NCI-H2227 (cell line): ENCODE measurements around the gene GRIK2.

Experiments
- DNase-seq: peaks from one replicate; lab custom pipeline; 2025; ENCODE audit not compliant: unreplicated experiment; lab: John Stamatoyannopoulos, UW

Gene GRIK2

DNA sequence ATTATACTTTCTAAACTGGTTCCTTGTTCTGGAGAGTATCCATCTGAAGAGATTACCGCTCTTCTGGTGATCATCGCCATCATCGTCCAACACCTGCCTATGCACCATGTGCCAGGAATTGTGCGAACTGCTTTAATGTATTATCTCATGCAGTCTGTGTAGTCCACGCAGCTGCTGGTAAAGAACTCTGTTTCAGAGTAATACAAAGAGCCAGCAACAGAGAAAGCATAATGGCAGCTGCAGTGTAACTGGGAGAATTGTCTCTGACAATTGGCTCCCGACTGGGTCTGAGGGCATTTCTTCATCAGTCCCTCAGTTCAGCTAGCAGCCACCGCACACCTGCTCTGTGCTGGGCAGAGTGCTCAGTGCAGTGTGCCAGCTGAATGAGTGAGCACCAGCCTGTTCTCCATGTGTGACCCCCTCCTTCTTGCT is 383.4 kb downstream of the GRIK2 start:
- peak; percentile 1 for DNase-seq

DNA sequence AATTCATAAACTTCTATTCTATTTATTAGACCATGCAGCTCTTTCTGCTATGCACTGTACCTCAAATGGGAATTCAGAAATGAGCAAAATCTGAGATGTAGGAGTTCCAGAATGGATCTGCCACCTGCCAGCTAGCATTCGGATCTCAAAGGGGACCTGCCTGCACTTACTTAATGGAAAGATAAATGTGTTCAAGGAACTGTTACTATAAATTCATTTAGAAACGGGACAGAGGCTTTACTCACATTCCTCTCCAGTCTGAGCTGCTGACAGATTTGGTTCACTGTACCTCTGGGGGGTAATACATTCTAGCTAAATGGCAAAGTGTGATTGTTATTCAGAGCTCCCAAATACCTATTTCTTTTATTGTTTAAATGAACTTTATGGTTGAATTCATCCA is 384.1 kb downstream of the GRIK2 start:
- DNase-seq = no peak

DNA sequence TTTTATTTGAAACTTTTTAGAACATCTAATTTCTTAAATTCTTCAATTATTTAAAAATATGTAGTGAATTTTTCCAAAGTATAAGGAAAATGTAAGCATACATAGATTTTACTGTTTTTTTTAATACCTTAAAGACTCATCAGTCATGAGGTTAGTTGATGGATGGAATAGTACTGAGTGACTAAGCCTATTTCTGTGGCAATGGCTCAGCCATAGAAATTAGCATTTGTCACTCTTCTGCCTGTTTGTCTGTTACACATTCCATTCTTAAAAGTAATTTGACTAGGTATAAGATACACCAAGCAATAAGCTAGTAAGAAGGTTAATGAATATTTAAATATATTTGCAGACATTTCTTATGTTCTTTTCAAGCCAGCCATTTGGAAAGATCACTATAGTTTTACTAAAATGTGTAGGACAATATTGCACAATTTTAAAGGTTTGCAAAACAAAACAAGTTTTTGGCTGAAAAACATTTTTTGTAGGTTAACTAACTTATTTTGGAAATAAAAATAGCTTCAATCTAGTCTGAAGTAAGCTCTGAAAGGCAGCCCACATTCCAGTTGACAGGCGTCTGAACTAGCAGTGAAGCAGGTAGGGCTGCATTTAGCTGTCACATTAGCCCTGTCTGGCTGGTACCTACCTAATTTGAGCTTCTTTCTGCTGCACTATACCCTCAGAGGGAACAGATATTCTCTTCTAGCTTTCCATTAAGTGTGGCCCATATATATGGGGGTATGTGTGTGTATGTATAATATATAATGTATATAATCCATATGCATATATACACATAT is 385.7 kb downstream of the GRIK2 start:
- no peak for DNase-seq

DNA sequence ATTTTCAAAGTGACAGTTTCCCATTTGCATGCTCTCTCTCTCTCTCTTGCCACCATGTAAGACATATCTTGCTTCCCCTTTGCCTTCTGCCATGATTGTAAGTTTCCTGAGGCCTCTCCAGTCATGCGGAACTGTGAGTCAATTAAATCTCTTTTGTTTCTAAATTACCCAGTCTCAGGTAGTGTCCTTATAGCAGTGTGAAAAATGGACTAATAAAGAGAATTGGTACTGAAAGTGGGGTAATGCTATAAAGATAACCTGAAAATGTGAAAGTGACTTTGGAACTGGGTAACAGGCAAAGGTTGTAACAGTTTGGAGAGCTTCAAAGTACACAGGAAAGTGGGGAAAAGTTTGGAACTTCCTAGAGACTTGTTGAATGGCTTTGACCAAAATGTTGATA is 389.8 kb downstream of the GRIK2 start:
- DNase-seq = no peak

DNA sequence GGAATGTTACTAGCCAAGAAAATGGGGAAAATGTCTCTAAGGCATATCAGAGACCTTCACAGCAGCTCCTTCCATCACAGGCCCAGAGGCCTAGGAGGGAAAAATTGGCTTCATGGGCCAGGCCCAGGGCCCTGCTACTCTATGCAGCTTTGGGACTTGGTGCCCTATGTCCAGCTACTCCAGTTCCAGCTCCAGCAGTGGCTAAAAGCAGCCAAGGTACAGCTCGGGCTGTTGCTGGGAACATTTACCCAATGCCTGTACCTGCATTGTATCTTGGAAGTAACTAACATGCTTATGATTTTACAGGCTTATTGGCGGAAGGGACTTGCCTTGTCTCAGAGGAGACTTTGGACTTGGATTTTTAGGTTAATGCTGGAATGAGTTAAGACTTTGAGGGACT is 390.6 kb downstream of the GRIK2 start:
- DNase-seq = no peak

DNA sequence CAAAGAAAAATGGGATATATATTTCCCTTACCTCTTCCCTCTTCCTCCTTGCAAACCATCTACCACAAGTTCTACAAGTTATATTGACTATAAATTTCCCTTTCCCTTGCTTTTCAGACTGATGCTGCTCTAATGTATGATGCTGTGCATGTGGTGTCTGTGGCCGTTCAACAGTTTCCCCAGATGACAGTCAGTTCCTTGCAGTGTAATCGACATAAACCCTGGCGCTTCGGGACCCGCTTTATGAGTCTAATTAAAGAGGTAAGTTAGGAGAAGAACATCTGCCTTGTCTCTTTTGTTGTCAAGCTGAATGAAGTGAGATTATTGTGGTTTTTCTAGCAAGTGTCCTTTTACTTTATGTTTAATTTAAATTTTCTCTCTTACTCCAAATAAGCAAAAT is 406.0 kb downstream of the GRIK2 start:
- no peak for DNase-seq

DNA sequence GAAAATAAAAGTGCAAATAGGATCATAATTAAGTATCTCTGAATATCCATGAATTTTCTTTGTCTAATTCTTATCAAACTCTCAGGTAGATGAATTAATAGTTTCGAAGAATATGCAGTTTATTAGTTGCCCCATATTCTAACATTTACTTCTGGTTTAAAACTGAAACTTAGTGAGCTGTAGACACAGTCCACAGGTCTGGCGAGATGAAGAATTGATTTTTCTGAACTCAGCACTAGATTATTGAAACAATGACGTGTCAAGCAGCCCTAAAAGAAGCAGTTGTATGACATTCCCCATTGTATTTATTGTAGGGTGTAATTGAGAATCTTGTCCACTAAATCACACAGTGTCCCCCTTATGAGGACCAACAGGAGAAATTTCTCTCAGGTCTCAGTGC is 407.1 kb downstream of the GRIK2 start:
- DNase-seq = no peak

DNA sequence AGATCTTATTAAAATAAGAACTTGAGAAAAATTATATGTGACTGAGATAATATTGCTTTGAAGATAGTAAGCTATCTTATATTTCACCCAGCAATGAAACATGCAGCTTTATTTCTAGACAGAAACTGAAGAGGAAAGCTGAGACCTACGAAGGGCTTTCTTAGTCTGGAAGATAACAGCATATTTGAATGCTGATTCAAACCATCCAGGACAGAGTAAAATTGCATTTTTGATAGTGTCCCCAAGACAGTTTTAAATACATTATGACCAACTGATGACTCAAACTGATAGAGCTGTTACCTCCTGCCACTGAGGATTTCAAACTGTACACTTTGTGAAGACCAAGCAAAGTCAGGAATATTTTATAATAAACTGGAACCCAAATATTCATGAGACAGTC is 409.6 kb downstream of the GRIK2 start:
- no peak for DNase-seq

DNA sequence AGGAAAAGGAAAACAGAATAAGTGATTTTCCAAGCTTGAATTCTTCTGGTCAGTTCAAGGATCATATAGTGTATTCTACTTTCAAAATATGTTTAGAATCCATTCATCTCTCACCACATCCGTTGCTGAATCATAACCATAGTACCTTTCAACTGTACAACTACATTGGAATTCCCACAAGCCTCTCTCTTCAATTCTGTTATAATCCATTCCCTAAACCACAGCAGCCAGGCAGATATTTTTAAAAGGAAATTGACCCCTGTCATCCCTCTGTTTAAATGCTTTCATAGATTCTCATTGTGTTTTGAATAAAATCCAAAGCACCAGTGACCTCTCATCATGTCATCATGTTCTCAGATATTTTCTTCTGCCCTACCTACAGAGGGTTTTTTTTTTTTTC is 412.7 kb downstream of the GRIK2 start:
- DNase-seq = no peak

DNA sequence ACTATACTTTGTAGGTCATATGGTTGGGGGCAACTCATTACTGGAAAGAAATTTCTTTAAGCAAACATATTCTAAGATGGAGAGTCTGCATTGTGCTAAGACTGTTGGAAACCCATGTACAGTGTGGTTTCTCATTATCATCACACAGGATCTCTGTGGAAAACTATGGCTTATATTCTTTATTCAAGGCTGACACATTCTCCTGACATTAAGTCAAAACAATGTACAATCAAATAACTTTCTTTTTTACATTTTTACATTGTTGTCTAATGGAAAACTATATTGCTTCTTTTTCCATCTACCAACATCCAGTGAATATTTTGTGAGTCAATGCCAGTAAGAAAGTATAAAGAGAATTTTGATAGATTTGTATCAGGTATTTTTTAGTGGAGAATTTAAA is 417.6 kb downstream of the GRIK2 start:
- DNase-seq = no peak

DNA sequence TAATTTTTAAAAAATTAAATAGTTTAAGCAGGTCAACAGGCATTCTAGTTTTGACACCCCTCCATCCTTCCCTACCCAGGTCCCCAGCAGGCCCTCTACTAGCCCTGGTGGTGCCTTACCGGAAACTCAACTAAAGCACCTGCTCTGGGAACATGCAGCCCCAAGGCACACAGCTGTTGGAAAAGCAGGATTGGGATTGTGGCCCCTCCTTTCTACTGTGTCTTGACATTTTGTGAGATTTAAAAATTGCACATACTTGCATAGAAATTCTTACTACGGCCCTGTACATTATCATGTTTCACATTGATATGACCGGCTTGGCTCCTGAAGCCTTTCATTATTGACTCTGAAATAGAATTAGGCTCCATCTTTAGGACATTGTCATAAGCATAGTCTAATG is 423.2 kb downstream of the GRIK2 start:
- no peak for DNase-seq

DNA sequence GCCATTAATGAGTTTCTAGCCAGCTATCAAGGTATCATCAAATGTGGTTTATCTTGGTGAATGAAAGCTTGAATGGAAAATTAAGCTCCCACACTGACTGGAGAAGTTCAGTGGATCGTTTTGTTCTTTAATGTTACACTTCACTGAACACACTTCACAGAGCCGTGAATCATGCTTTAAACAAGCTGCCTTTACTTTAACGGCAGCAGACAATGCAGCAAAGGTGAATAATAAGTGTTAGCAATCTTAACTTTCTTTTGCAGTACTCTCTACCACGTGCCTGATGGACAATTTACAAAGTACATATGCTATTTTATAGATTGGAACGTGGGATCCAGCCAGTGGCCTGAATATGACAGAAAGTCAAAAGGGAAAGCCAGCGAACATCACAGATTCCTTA is 424.5 kb downstream of the GRIK2 start:
- no peak for DNase-seq

DNA sequence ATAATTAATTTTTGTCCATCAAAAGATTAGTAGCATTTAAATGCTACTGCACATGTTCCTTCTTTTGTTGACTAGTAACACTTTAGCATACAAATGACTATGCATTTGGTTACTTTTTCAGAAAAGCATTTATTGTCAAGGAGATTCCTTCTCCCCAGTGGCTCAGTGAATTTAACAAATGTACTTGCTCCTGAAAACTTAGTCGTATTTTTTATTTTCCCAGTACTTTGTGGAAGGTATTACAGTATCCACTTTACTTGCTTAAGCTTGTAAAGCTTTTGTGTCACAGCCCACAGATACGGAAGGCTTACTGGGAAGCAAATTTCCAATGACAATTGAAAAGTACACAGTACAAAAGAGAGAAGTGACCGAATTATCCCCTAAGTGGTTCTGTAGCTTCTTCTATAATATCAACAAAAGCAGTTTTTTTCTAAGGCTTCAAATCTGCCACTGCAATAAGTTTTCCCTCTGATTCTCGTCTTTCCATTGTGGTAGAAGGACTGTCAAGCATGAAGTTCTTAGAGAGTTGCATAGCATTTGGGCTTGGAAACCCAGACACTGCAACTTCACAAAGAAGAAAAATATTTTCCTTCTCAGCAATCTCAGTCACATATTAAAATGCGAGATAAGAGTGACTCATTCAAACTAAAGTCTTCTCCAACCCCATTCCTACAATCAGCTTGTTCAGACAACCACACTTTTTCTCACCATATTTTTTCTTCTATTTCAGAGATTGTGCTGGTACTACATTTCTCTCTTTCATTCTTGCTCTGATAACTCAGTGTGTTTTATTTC is 431.2 kb downstream of the GRIK2 start:
- no peak for DNase-seq

DNA sequence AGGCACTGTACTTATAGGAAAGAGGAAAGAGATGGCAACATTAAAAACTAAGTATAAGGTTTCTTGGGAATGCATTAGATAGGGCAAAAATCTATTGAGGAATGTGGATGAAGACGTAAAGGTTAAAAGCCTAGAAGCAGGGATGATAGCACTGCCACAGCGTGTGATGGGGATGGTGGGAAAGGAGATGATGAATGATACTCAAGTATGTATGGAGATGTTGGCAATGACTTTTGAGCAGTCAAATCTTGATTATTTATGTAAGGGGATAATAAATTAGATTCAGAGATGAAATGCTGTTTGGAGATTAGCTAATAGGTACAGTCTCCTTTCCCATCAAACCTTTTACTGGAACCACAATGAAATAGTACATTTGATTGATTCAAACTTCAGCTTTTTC is 432.8 kb downstream of the GRIK2 start:
- no peak for DNase-seq

DNA sequence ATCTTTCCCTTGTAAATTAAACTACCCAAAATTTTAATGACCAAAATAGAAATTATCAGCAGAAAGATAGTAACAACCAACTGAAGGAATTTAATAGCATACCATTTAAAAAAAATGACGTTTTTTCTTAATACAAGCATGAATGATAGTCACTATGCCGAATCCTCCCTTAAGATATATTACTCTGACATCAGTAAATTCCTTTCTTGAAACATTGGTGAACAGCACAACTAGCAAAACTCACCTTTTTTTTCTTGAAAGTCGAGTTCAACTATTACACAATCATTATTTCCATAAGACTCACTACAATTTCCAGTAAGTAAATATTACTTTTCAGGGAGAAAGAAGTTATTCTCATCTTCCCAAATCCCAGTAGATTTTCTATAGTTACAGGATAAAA is 433.2 kb downstream of the GRIK2 start:
- DNase-seq = no peak

DNA sequence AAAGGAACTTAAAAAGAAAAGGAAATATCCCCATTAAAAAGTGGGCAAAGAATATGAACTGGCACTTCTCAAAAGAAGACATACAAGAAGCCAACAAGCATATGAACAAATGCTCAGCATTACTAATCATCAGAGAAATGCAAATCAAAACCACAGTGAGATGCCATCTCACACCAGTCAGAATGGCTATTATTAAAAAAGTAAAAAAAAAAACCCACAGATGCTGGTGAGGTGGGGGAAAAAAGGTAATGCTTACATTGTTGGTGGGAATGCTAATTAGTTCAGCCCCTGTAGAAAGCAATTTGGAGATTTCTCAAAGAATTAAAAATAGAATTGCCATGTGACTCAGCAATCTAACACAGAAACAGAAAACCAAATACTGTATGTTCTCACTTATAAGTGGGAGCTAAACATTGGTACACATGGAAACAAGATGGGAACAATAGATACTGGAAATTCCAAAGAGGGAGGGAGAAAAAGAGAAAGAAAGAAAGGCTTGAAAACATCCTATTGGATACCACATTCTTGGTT is 437.1 kb downstream of the GRIK2 start:
- no peak for DNase-seq

DNA sequence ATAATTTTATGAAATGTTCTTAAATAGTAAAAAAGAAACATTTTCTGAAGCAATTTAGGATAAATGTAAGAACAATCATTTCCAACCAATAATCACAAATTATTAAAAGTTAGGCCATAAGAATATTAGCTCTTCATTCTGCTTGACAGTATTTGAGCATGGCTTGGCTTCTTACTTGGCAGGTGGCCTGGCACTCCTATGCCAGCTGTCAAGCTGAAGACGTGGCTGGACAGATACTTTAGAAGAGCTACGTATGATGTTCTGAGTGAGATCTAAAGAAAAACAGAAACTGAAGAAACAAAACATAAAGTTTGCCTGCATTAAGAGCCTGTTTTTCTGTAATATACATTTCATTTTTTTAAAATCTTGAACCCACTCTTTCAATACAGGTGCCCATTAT is 438.9 kb downstream of the GRIK2 start:
- no peak for DNase-seq

DNA sequence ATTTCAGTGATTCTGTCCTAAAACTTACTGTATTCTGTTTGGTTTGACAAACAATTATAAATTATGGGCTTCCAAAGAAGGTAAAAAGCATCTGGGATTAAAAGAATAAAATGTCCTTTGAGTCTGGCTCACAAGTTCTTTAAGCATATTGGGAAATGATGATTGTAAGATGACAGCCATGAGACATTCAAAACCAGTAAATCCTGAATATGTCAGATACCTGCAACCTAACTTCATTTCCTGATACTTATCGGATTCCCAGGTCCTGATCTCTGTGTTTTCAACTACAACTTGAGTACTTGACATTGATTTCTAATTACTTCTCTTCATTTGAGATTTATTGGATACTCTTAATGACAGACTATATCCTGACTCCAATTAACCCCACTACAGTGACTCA is 446.6 kb downstream of the GRIK2 start:
- no peak for DNase-seq

DNA sequence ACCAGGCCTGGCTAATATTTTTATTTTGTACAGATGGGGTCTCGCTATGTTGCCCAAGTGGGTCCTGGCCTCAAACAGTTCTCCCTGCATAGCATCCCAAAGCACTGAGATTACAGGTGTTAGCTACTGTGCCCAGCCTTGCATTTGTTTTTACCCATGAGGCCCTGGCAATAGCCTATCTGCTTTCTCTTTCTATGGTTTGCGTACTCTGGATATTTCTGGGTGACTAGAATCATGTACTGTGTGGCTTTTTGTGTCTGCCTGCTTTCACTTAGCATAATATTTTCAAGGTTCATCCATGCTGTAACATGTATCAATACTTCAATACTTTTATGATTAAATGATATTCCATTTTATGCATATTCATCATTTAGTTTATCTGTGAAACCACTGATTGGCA is 451.7 kb downstream of the GRIK2 start:
- no peak for DNase-seq

DNA sequence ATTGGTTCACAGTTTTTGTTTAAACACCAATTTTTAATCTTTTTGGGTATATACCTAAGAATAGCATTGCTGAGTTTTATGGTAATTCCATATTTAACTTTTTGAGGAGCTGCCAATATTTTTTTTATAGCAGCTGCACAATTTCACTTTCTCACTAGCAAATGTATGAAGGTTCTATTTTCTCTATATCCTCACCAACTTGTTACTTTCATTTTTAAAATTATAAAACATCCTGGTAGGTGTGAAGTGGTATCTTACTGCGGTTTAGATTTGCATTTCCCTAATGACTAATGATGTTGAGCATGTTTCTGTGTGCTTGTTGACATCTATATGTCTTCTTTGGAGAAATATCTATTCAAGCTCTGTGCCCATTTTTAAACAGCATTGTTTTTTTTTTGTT is 452.1 kb downstream of the GRIK2 start:
- DNase-seq = no peak

DNA sequence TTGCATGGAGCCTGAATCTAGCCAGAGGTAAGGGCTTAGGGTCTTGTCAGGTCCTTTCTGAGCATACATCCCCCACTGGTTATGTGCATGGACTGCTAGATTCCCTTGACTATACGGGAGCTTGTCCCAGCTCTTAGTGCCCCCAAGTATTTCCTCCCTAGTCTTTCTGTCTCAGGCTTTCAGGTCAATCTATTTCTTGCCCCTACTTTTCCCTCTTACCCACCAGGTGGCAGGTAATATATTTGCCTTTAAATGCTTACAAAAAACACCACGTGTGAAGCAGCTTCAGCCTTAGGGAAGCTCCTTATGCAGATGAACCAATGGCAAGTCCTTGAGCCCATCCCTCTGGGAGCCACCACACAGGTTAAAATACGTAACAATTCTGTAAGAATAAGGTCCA is 454.2 kb downstream of the GRIK2 start:
- DNase-seq = no peak

DNA sequence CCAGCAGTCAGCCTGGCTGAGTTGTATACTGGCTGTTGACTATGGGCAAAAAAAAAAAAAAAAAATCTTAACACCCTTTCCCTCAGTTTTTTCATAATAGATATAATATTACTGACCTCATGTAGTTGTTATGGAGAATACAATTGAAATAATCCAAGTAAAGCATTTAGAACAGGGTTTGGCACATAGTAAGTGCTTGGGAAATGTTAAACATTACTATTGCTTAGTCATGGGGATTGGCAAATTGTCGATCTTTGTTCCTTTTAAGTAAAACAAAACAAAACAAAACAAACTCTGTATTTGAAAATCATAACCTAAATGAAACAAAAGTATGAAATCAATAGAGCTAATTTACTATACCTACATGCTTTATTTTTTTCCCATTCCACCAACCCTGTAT is 458.4 kb downstream of the GRIK2 start:
- no peak for DNase-seq
